Measurements from ENCODE around the gene FANCC.
A peak's percentile ranks its signal among the peaks of the same experiment; 100 is the strongest.
"Not testable (repeated sequence)": the region's sequence is repeated elsewhere in the genome, so short reads cannot be mapped to it uniquely, and the experiment has no call there.

FANCC gene

GRCh38 chr9:95204710-95205109, 112.8 kb downstream of the FANCC start:
- no peak for DNase-seq (ENCODE audit: low read depth)
- no peak overlapping the region for H3K4me3 ChIP-seq (ENCODE audit: low read depth, low read length)

GRCh38 chr9:95204310-95204709, 113.2 kb downstream of the FANCC start:
- H3K4me3 ChIP-seq (ENCODE audit: low read depth, low read length), result no peak overlapping the region

DNA sequence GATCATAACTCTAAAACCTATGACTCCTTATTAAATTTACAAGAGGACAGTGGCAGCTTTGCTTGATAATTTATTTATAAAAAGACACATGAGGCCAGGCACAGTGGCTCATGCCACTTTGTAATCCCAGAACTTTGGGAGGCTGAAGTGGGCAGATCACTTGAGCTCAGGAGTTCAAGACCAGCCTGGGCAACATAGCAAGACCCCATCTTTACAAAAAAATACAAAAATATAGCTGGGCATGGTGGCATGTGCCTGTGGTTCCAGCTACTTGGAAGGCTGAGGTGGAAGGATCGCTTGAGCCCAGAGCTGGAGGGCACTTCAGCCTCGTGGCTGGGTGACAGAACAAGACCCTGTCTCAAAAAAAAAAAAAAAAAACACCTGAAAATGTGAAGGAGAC, 114.5 kb downstream of the FANCC start:
- H3K4me3 ChIP-seq (ENCODE audit: low read depth, low read length); DNase-seq (ENCODE audit: low read depth): not testable (repeated sequence)

More at GRCh38 chr9:95204310-95204709, 113.2 kb downstream of the FANCC start:
- DNase-seq (ENCODE audit: low read depth), result no peak

GRCh38 chr9:95202076-95202681, 115.3 kb downstream of the FANCC start:
- no peak for DNase-seq (ENCODE audit: low read depth)
- H3K4me3 ChIP-seq (ENCODE audit: low read depth, low read length), result no peak overlapping the region

DNA sequence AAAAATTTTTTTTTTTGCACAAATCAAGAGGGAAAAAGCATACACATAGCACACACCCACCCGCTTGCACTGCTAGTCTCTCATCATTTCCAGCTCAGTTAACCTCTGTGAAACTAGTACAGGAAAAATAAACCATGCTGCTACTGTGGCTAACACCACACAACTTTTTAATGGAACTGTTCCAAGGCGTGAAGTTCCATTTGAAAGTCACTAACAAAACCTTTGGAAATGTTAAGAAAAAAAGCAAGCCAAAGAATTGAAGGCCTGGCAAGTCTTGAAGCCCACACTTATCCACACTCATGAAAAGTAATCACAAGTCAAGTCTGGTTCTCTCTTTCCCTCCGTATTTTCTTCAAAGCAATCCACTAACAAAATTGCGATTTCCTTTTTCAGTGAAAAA, 116.3 kb downstream of the FANCC start:
- H3K4me3 ChIP-seq (ENCODE audit: low read depth, low read length), result no peak overlapping the region
- no peak for DNase-seq (ENCODE audit: low read depth)

- no peak overlapping the region for H3K4me3 ChIP-seq (ENCODE audit: low read depth, low read length)
- peak; percentile 52 for DNase-seq (ENCODE audit: low read depth)
Measured at GRCh38 chr9:95197692-95198271, 119.7 kb downstream of the FANCC start.

- H3K4me3 ChIP-seq (ENCODE audit: low read depth, low read length), result no peak overlapping the region
Measured at GRCh38 chr9:95193480-95193879, 124.0 kb downstream of the FANCC start.

DNA sequence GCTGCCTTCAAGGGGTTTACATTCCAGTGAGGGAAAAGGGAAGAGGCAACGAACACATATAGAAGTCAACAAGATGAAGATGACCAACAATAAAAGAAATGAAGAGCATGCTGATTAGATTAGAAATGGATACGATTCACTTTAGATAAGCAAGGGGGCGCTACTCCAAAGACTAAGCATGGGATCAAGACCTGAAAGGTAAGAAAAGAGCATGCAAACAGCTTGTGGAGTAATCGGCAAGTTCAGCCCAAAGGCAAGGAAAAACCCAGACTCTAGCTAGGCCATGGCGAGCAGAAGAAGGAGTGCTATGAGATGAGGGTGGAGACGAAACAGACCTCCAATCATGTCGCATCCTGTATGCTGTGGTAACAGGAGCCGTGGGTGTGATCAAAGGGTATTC, 124.4 kb downstream of the FANCC start:
- no peak for DNase-seq (ENCODE audit: low read depth)

More at GRCh38 chr9:95193480-95193879, 124.0 kb downstream of the FANCC start:
- DNase-seq (ENCODE audit: low read depth), result no peak

GRCh38 chr9:95192631-95193030, 124.9 kb downstream of the FANCC start:
- DNase-seq (ENCODE audit: low read depth), result no peak
- no peak overlapping the region for H3K4me3 ChIP-seq (ENCODE audit: low read depth, low read length)

More for the DNA sequence above, 124.4 kb downstream of the FANCC start:
- H3K4me3 ChIP-seq (ENCODE audit: low read depth, low read length), result no peak overlapping the region

GRCh38 chr9:95190413-95190812, 127.1 kb downstream of the FANCC start:
- no peak for DNase-seq (ENCODE audit: low read depth)
- no peak overlapping the region for H3K4me3 ChIP-seq (ENCODE audit: low read depth, low read length)

GRCh38 chr9:95189251-95190098, 128.0 kb downstream of the FANCC start:
- peak; percentile 79 for DNase-seq (ENCODE audit: low read depth)
- H3K4me3 ChIP-seq (ENCODE audit: low read depth, low read length), result peak overlapping the region; percentile 10

DNA sequence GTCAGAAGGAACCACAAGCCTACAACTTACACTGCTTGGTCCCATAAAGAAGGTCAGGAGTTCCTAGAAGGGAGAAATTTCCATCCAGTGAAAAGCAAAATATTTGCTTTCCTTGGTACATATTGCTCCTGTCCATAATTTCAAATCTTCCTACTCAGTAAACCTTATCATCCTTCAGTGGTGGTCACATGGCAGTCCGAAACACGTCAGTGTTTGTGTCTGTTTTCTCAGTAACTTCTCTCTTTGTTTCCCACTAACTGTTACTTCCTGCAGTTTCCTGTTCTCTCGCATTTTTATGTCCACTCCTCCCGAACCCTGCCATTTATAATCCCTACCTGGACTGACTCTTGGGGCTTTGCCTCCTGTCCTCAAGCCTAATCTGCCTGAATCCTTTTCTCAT, 129.1 kb downstream of the FANCC start:
- DNase-seq (ENCODE audit: low read depth), result no peak
- H3K4me3 ChIP-seq (ENCODE audit: low read depth, low read length), result no peak overlapping the region

- no peak for DNase-seq (ENCODE audit: low read depth)
- no peak overlapping the region for H3K4me3 ChIP-seq (ENCODE audit: low read depth, low read length)
Measured at GRCh38 chr9:95185956-95186355, 131.6 kb downstream of the FANCC start.

- DNase-seq (ENCODE audit: low read depth), result no peak
- H3K4me3 ChIP-seq (ENCODE audit: low read depth, low read length), result no peak overlapping the region
Measured at GRCh38 chr9:95182854-95183563, 134.5 kb downstream of the FANCC start.

DNA sequence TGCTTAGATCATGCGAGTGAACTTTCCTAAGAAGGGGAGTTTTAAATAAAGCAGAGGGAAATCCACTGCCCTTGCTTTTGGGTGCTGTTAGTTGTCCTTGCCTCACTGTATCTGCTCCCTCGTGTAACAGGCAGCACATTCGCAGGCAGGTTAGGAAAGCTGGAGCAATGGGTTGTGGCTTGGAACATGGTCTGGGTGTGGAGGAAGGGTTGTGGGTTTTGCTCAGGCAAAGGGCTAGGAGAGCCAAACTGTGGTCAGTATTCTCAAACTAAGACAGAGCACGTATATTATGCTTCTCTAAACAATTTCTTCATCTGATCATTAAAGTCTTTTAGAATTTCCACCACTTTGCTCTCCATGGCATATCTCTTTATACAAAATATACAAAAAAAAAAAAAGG, 135.7 kb downstream of the FANCC start:
- no peak for DNase-seq (ENCODE audit: low read depth)

GRCh38 chr9:95181226-95181818, 136.2 kb downstream of the FANCC start:
- no peak overlapping the region for H3K4me3 ChIP-seq (ENCODE audit: low read depth, low read length)
- DNase-seq (ENCODE audit: low read depth), result no peak

More for the DNA sequence above, 135.7 kb downstream of the FANCC start:
- H3K4me3 ChIP-seq (ENCODE audit: low read depth, low read length), result no peak overlapping the region

GRCh38 chr9:95177617-95178016, 139.9 kb downstream of the FANCC start:
- no peak for DNase-seq (ENCODE audit: low read depth)
- no peak overlapping the region for H3K4me3 ChIP-seq (ENCODE audit: low read depth, low read length)

DNA sequence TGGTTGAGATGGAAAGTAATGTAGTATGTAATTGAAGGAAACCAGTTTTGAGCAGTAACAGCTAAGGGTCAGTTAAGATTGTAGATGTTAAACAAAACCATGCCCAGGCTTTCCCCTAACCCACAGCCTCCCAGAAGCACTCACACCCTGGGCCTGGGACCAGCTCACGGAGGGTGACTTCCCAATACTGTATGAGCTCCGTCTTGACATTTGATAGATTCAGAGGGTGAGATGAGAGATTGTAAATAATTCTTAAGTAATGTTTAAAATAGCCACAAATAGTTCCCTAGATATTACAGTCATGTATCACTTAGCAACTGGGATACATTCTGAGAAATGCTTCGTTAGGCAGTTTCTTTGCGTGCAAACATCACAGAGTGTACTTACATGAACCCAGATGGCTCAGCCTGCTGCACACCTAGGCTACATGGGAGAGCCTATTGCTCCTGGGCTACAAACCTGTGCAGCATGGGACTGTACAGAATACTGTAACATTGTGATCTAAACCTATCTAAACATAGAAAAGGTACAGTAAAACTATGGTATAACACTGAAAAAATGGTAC, 140.7 kb downstream of the FANCC start:
- no peak overlapping the region for H3K4me3 ChIP-seq (ENCODE audit: low read depth, low read length)
- DNase-seq (ENCODE audit: low read depth), result no peak

- no peak overlapping the region for H3K4me3 ChIP-seq (ENCODE audit: low read depth, low read length)
- DNase-seq (ENCODE audit: low read depth), result no peak
Measured at GRCh38 chr9:95175523-95175922, 142.0 kb downstream of the FANCC start.
